Liver (tissue), 9 donors: Measurements from ENCODE around the gene SPEF1. TPM values are rescaled to one million over a fixed set of nuclear protein-coding genes. Genes with fewer than 3 reads are reported as not detected.
A peak's percentile ranks its signal among the peaks of the same experiment; 100 is the strongest.

ENCODE experiments used
- DNase-seq: peaks from one replicate; pipeline ENCODE4 v3.0.0-alpha.2; 2017; ENCODE audit warnings: low spot score
- H3K27ac ChIP-seq, 2 donors: one replicate each; pipeline ENCODE4 v1.7.0; 2013; ENCODE audit warnings: inconsistent platforms in 2 of 2, low read length in 2 of 2, control low read depth in 1 of 2, low read depth in 1 of 2, mild to moderate bottlenecking in 1 of 2
- H3K27me3 ChIP-seq, 4 donors: one replicate each; pipeline versions ENCODE4 v1.6.1 to v1.7.0; 2013; ENCODE audit warnings: low read length in 3 of 4, inconsistent platforms in 1 of 4, mild to moderate bottlenecking in 1 of 4, moderate library complexity in 1 of 4; ENCODE audit not compliant: control insufficient read depth in 4 of 4, insufficient read depth in 4 of 4
- H3K36me3 ChIP-seq, 4 donors: one replicate each; pipeline versions ENCODE4 v1.6.1 to v1.7.0; 2013; ENCODE audit warnings: low read length in 3 of 4, mild to moderate bottlenecking in 3 of 4, low read depth in 1 of 4, moderate library complexity in 1 of 4; ENCODE audit not compliant: control insufficient read depth in 4 of 4, insufficient read depth in 3 of 4
- H3K4me1 ChIP-seq, 4 donors: one replicate each; pipeline versions ENCODE4 v1.6.1 to v1.7.0; 2013; ENCODE audit warnings: low read length in 3 of 4, mild to moderate bottlenecking in 3 of 4, moderate library complexity in 1 of 4; ENCODE audit not compliant: control insufficient read depth in 4 of 4, insufficient read depth in 4 of 4
- H3K4me3 ChIP-seq, 3 donors: one replicate each; pipeline versions ENCODE4 v1.6.1 to v1.7.0; 2013; ENCODE audit warnings: low read length in 3 of 3, control low read depth in 1 of 3, low read depth in 1 of 3, mild to moderate bottlenecking in 1 of 3
- H3K9ac ChIP-seq, 2 donors: one replicate each; pipeline ENCODE4 v1.7.0; 2013; ENCODE audit warnings: low read length in 2 of 2, mild to moderate bottlenecking in 2 of 2, moderate library complexity in 2 of 2, control low read depth in 1 of 2, low read depth in 1 of 2
- H3K9me3 ChIP-seq, 4 donors: one replicate each; pipeline versions ENCODE4 v1.6.1 to v1.7.0; 2013; ENCODE audit warnings: low read length in 3 of 4; ENCODE audit not compliant: control insufficient read depth in 4 of 4
- ATF3 ChIP-seq: IDR thresholded peaks from 2 replicates; pipeline ENCODE4 v1.6.1; 2016; ENCODE audit warnings: antibody characterized with exemption
- CTCF ChIP-seq: fragments of 150-350 bp; IDR thresholded peaks from 2 replicates; pipeline ENCODE4 v1.5.1; 2017; ENCODE audit warnings: improper control_type of control experiment, low read depth, low read length; ENCODE audit not compliant: missing input control
- EGR1 ChIP-seq, 2 donors: IDR thresholded peaks; 2 replicates each; pipeline ENCODE4 v1.6.1; 2016 to 2018; ENCODE audit warnings: antibody characterized with exemption in 2 of 2, low read depth in 2 of 2
- FOXA1 ChIP-seq: IDR thresholded peaks from 2 replicates; pipeline ENCODE4 v1.6.1; 2016; ENCODE audit warnings: antibody characterized with exemption
- FOXA2 ChIP-seq: IDR thresholded peaks from 2 replicates; pipeline ENCODE4 v1.6.1; 2016; ENCODE audit warnings: antibody characterized with exemption
- GABPA ChIP-seq, 2 donors: IDR thresholded peaks in 1 of 2; conservative IDR thresholded peaks in 1 of 2; 2 replicates each; pipeline ENCODE4 v1.6.1; 2016; ENCODE audit warnings: antibody characterized with exemption in 2 of 2, mild to moderate bottlenecking in 1 of 2, moderate library complexity in 1 of 2
- HNF4A ChIP-seq, 2 donors: conservative IDR thresholded peaks; 2 replicates each; pipeline ENCODE4 v1.6.1; 2016; ENCODE audit warnings: antibody characterized with exemption in 2 of 2, mild to moderate bottlenecking in 2 of 2
- HNF4G ChIP-seq: IDR thresholded peaks from 2 replicates; pipeline ENCODE4 v1.6.1; 2016; ENCODE audit warnings: antibody characterized with exemption
- JUND ChIP-seq, 2 donors: IDR thresholded peaks; 2 replicates each; pipeline ENCODE4 v1.6.1; 2016; ENCODE audit warnings: antibody characterized with exemption in 2 of 2
- MAX ChIP-seq: IDR thresholded peaks from 2 replicates; pipeline ENCODE4 v1.6.1; 2016; ENCODE audit warnings: antibody characterized with exemption
- NR2F2 ChIP-seq: IDR thresholded peaks from 2 replicates; pipeline ENCODE4 v1.6.1; 2016; ENCODE audit warnings: antibody characterized with exemption
- RAD21 ChIP-seq, 2 donors: IDR thresholded peaks; 2 replicates each; pipeline ENCODE4 v1.6.1; 2016; ENCODE audit warnings: antibody characterized with exemption in 2 of 2, mild to moderate bottlenecking in 2 of 2
- REST ChIP-seq: IDR thresholded peaks from 2 replicates; pipeline ENCODE4 v1.6.1; 2016; ENCODE audit warnings: antibody characterized with exemption, mild to moderate bottlenecking
- RXRA ChIP-seq, 2 donors: IDR thresholded peaks; 2 replicates each; pipeline ENCODE4 v1.6.1; 2017 to 2018; ENCODE audit warnings: antibody characterized with exemption in 2 of 2, mild to moderate bottlenecking in 1 of 2
- SP1 ChIP-seq: IDR thresholded peaks from 2 replicates; pipeline ENCODE4 v1.6.1; 2018; ENCODE audit warnings: antibody characterized with exemption, mild to moderate bottlenecking
- TAF1 ChIP-seq: conservative IDR thresholded peaks from 2 replicates; pipeline ENCODE4 v1.6.1; 2016; ENCODE audit warnings: antibody characterized with exemption, mild to moderate bottlenecking
- YY1 ChIP-seq: IDR thresholded peaks from 2 replicates; pipeline ENCODE4 v1.6.1; 2016; ENCODE audit warnings: antibody characterized with exemption, mild to moderate bottlenecking
- WGBS: extraction: QIAGEN DNeasy Blood & Tissue Kit; methylation state at CpG from one replicate; pipeline ENCODE4 v1.1.7; 2013; 5-methylcytosine and 5-hydroxymethylcytosine counted together
- polyA plus RNA-seq, 2 donors: library from polyadenylated mRNA; stranded (reverse) in 1 of 2; unstranded in 1 of 2; fragments of 200-250 nt in 1 of 2; fragments of >200 nt in 1 of 2; fragmentation: Nextera tagmentation in 1 of 2; extraction: Ambion mirVana in 1 of 2; gene quantifications; one replicate each; pipeline versions ENCODE4 v1.2.1 to v1.2.3, GENCODE V29; 2013 to 2015
- total RNA-seq, 2 donors: library from RNA; depleted of rRNA; stranded (reverse); fragments of >200 nt; gene quantifications; one replicate each; pipeline ENCODE4 v1.2.3, GENCODE V29; 2014
- donor health status: healthy.
- donor health status: healthy.
- donor health status: healthy.
- donor health status: healthy.
- donor health status: healthy.

Gene SPEF1
- total and polyA plus RNA-seq, 4 donors: not detected

- H3K36me3 ChIP-seq: no peaks in the 10 kb centered on the region
- no peak within 1 kb of the TSS for H3K27ac ChIP-seq
- H3K27me3 ChIP-seq: peaks cover 0 to 4% (median 1%) of the 10 kb centered on the region in 4 donors
- H3K4me3 ChIP-seq: peak within 1 kb of the TSS in 1 of 3 donors; percentile 4
- H3K9me3 ChIP-seq: no peaks in the 10 kb centered on the region
- WGBS: 16% methylated on average over 67 of the region's 67 CpGs
- DNase-seq: no peak
- no peaks in the 10 kb centered on the region for H3K4me1 ChIP-seq
- TF ChIP-seq GABPA (IDR thresholded peaks at IDR 0.05 in 1 of 2, conservative IDR thresholded peaks at IDR 0.05 in 1 of 2) (no peak), FOXA2 (no peak), HNF4A (conservative IDR thresholded peaks at IDR 0.05) (no peak), EGR1 (IDR thresholded peaks at IDR 0.05; ENCODE audit: low read depth in 2 of 2) (no peak), NR2F2 (no peak), JUND (IDR thresholded peaks at IDR 0.05) (no peak), TAF1 (no peak), RAD21 (IDR thresholded peaks at IDR 0.05) (no peak), ATF3 (no peak), RXRA (IDR thresholded peaks at IDR 0.05) (no peak), CTCF (no peak), FOXA1 (no peak), MAX (no peak), REST (no peak), SP1 (no peak), HNF4G (no peak)
- no peak within 1 kb of the TSS for H3K9ac ChIP-seq
Measured at GRCh38 chr20:3732327-3733118, 48.7 kb downstream of the SPEF1 start, which contains the start of gene HSPA12B. HSPA12B (plus strand) TSS chr20:3732685; CDS start chr20:3738675, 5,990 bp downstream.

GRCh38 chr20:3731944-3732326, 49.3 kb downstream of the SPEF1 start:
- H3K4me3 ChIP-seq: no peak overlapping the region

More at GRCh38 chr20:3731944-3732326, 49.3 kb downstream of the SPEF1 start:
- 77% methylated on average over 16 of the region's 16 CpGs for WGBS
- Histone ChIP-seq H3K9me3 (no peaks in the 10 kb centered on the region), H3K27me3 (peaks cover 0 to 4% (median 1%) of the 10 kb centered on the region in 4 donors), H3K36me3 (no peaks in the 10 kb centered on the region), H3K27ac (no peak overlapping the region), H3K9ac (no peak overlapping the region), H3K4me1 (no peaks in the 10 kb centered on the region)
- no peak for DNase-seq
- TF ChIP-seq CTCF (no peak), SP1 (no peak), REST (no peak), YY1 (no peak), MAX (no peak), GABPA (IDR thresholded peaks at IDR 0.05 in 1 of 2, conservative IDR thresholded peaks at IDR 0.05 in 1 of 2) (no peak), HNF4G (no peak)
